Osteoblast (primary cell): ENCODE data around the gene NPBWR2. TPM values are rescaled to one million over a fixed set of nuclear protein-coding genes. Genes with fewer than 3 reads are reported as not detected.

ENCODE experiments used
- DNase-seq: peaks from one replicate; pipeline ENCODE4 v3.0.0; 2011; ENCODE audit warnings: low spot score, mixed read lengths; ENCODE audit not compliant: insufficient read length; ENCODE audit errors: missing footprints
- H2AFZ ChIP-seq: 2 replicates; pipeline ENCODE4 v1.6.0; 2011; ENCODE audit warnings: mild to moderate bottlenecking, low read length
- H3K27ac ChIP-seq: 2 replicates; pipeline ENCODE4 v1.5.1; 2011; ENCODE audit warnings: mild to moderate bottlenecking, low read depth, low read length, moderate library complexity
- H3K27me3 ChIP-seq: 2 replicates; pipeline ENCODE4 v1.6.0; 2012; ENCODE audit warnings: mild to moderate bottlenecking, control low read depth, inconsistent platforms, low read length, moderate library complexity; ENCODE audit not compliant: insufficient read depth
- H3K36me3 ChIP-seq: 2 replicates; pipeline ENCODE4 v1.5.1; 2011; ENCODE audit warnings: mild to moderate bottlenecking, low read length, control low read depth, moderate library complexity; ENCODE audit not compliant: insufficient read depth
- H3K4me1 ChIP-seq: 2 replicates; pipeline ENCODE4 v1.5.1; 2011; ENCODE audit warnings: mild to moderate bottlenecking, low read length, control low read depth, moderate library complexity; ENCODE audit not compliant: insufficient read depth
- H3K4me2 ChIP-seq: 2 replicates; pipeline ENCODE4 v1.6.0; 2011; ENCODE audit warnings: mild to moderate bottlenecking, low read length; ENCODE audit not compliant: insufficient read depth
- H3K4me3 ChIP-seq: fragments of 200-600 bp; sonication (generic); 3 replicates; pipeline ENCODE4 v1.5.1; 2012; ENCODE audit warnings: mild to moderate bottlenecking, low read length, inconsistent platforms; ENCODE audit not compliant: insufficient read depth
- H3K79me2 ChIP-seq: 2 replicates; pipeline ENCODE4 v1.6.0; 2012; ENCODE audit warnings: mild to moderate bottlenecking, low read length, control low read depth, inconsistent platforms; ENCODE audit not compliant: insufficient read depth
- H3K9me3 ChIP-seq: 2 replicates; pipeline ENCODE4 v1.5.1; 2011; ENCODE audit warnings: low read depth, low read length, control low read depth
- H4K20me1 ChIP-seq: 2 replicates; pipeline ENCODE4 v1.6.0; 2012; ENCODE audit warnings: mild to moderate bottlenecking, low read length, control low read depth; ENCODE audit not compliant: insufficient read depth
- total RNA-seq: library from RNA; depleted of rRNA; stranded (reverse); fragments of >200 nt; gene quantifications from 2 replicates; pipeline ENCODE4 v1.2.3, GENCODE V29; 2012
- TF ChIP-seq, protein P1 (sequence below): IDR thresholded peaks from 2 replicates; pipeline ENCODE4 v1.5.1; 2011; ENCODE audit warnings: mild to moderate bottlenecking, low read depth, low read length, moderate library complexity; ENCODE audit errors: extremely low read depth

NPBWR2 gene
- total RNA-seq, 1 donor, result not detected

DNA sequence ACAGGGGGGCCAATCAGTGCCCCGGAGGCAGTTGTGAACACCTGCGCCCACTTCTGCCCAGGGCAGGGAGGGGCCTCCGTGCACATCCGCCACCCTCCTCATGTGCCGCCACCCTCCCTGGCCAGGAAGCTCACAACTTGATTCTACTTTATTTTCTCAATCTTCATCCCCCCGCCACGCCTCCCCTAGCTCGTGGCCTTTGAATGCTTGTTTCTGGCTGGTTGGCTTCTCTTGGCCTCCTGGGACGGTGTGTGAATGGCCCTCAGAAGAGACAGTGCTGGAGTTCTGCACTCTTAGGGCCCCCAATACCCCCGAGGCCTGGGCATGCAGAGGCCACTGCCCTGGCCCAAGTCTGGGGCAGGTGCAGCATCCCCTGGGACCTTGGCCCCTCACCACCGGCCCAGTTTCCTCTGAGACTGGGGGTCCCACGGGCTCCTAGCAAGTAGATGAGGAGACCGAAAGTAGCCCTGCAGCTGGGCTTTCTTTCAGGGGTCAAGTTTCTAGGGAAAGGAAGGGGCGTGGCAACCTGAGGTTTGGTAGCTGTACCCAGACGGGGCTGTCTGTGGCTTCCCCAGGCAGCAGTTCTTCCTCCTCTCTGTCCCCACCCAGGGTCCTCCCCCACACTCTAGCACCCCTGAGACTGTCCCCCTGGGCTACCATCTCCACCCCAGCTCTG is 29.4 kb downstream of the NPBWR2 start:
- TF ChIP-seq, protein P1, sequence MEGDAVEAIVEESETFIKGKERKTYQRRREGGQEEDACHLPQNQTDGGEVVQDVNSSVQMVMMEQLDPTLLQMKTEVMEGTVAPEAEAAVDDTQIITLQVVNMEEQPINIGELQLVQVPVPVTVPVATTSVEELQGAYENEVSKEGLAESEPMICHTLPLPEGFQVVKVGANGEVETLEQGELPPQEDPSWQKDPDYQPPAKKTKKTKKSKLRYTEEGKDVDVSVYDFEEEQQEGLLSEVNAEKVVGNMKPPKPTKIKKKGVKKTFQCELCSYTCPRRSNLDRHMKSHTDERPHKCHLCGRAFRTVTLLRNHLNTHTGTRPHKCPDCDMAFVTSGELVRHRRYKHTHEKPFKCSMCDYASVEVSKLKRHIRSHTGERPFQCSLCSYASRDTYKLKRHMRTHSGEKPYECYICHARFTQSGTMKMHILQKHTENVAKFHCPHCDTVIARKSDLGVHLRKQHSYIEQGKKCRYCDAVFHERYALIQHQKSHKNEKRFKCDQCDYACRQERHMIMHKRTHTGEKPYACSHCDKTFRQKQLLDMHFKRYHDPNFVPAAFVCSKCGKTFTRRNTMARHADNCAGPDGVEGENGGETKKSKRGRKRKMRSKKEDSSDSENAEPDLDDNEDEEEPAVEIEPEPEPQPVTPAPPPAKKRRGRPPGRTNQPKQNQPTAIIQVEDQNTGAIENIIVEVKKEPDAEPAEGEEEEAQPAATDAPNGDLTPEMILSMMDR, result no peak
- Histone ChIP-seq H3K4me1 (peaks cover 15% of the 10 kb centered on the region), H3K79me2 (no peaks in the 10 kb centered on the region), H4K20me1 (peaks cover 11% of the 10 kb centered on the region), H3K36me3 (no peaks in the 10 kb centered on the region), H3K4me3 (no peak overlapping the region), H2AFZ (no peak overlapping the region), H3K27ac (no peak overlapping the region), H3K9me3 (no peaks in the 10 kb centered on the region), H3K27me3 (peaks cover 5% of the 10 kb centered on the region), H3K4me2 (peak overlapping the region; percentile 75)
- no peak for DNase-seq

DNA sequence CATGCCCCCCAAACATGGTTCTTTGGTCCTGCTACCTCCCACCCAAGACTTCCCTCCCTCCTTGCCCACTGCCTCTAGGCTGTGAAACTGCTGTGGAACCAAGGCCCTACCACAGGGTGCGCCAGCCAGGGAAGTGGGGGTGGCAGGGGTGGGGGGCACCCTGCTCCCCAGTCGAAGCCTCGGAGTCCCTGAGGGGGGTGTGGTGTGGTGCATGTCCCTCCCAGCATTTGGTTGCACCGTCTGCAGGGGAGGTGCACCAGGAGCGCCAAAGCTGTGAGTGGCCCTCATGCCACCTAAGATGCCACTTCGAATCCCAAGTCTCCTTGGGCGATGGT is 29.9 kb downstream of the NPBWR2 start:
- Histone ChIP-seq H3K79me2 (no peaks in the 10 kb centered on the region), H3K9me3 (no peaks in the 10 kb centered on the region), H3K27ac (no peak overlapping the region), H2AFZ (no peak overlapping the region), H4K20me1 (peaks cover 11% of the 10 kb centered on the region), H3K27me3 (peaks cover 5% of the 10 kb centered on the region), H3K4me3 (no peak overlapping the region), H3K36me3 (no peaks in the 10 kb centered on the region), H3K4me2 (no peak overlapping the region), H3K4me1 (peaks cover 15% of the 10 kb centered on the region)
- TF ChIP-seq, protein P1, result no peak
- no peak for DNase-seq

DNA sequence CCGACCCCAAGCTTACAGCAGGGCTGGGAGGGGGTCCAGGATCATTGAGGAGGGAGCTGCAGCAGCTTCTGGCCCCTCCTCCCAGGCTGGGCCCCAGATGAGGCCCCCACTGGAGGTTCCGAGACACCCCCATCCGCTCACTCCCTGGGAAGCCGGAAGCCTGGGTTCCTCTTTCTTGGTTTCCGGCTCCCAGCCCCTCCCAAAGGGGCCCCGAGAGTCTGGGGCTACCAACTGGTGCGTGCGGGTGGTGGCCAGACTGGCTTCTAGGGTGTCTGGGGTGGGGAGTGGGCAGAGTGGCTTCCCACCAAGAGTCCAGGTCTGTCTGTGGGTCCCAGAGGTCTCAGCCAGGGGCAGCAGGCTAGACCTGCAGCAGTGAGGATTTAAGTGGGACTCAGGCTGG is 30.3 kb downstream of the NPBWR2 start:
- H4K20me1 ChIP-seq, result peaks cover 11% of the 10 kb centered on the region
- H3K79me2 ChIP-seq, result no peaks in the 10 kb centered on the region
- no peak overlapping the region for H3K4me2 ChIP-seq
- H3K9me3 ChIP-seq, result no peaks in the 10 kb centered on the region
- peaks cover 15% of the 10 kb centered on the region for H3K4me1 ChIP-seq
- H3K36me3 ChIP-seq, result no peaks in the 10 kb centered on the region
- DNase-seq, result no peak
- TF ChIP-seq, protein P1, result no peak
- H3K27ac ChIP-seq, result no peak overlapping the region
- no peak overlapping the region for H2AFZ ChIP-seq
- no peak overlapping the region for H3K4me3 ChIP-seq
- peaks cover 2% of the 10 kb centered on the region for H3K27me3 ChIP-seq

DNA sequence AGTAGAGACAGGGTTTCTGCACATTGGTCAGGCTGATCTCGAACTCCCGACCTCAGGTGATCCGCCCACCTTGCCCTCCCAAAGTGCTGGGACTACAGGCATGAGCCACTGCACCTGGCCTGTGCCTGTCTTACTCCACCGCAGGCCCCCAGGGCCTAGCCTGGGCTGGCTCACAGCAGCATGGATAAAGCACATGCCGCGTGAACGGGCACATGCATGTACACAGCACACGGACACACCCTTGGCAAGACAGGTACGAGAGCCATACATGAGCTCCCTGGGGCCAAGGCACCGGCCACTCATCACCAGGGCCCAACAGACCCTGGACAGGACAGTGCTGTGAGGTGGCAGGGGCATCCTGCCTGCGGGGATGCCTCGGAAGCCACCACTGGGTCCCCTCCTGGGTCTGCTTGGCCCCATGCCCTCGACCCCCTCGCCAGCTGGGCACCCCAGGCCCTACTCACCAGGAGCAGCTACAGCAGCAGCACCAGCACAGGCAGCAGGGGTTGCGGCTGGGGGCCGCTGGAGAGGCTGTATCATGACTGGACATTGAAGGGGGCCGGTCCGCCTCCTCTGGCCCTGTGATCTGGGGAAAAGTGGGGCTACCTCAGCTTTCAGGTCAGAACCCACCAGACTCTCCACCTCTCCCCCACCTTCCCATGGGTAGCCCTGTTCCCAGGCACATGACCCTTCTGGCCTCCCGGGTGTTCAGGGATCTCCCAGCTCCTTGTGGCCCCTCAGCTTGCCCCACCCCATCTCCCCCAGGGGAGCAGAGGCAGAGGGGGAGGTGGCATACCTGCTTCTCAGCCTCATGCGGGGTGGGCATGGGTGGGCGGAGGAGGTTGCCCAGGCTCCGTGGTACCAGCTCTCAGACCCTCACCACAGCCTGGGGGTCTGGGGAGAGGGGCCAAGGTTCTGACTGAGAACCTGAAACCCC is 31.0 kb downstream of the NPBWR2 start:
- H2AFZ ChIP-seq, result no peak overlapping the region
- no peaks in the 10 kb centered on the region for H3K9me3 ChIP-seq
- no peak overlapping the region for H3K27ac ChIP-seq
- TF ChIP-seq, protein P1, result no peak
- no peaks in the 10 kb centered on the region for H3K36me3 ChIP-seq
- H4K20me1 ChIP-seq, result peaks cover 11% of the 10 kb centered on the region
- H3K4me1 ChIP-seq, result peaks cover 15% of the 10 kb centered on the region
- no peak overlapping the region for H3K4me2 ChIP-seq
- H3K79me2 ChIP-seq, result no peaks in the 10 kb centered on the region
- H3K27me3 ChIP-seq, result no peaks in the 10 kb centered on the region
- no peak for DNase-seq
- H3K4me3 ChIP-seq, result no peak overlapping the region
